Iris pigment epithelial cell (primary cell): ENCODE measurements around the gene SHE.
"Not testable (repeated sequence)": the region's sequence is repeated elsewhere in the genome, so short reads cannot be mapped to it uniquely, and the experiment has no call there.

Experiments used
- DNase-seq: peaks from one replicate; pipeline ENCODE4 v3.0.0-alpha.2; 2011; ENCODE audit warnings: low read depth

Gene SHE

GRCh38 chr1:154502066-154502743 lies at the start of gene SHE, which contains the start of gene TDRD10:
Gene SHE (minus strand): TSS chr1:154502412. CDS start chr1:154502026, 386 bp downstream.
Gene TDRD10 (plus strand): TSS chr1:154502219. CDS start chr1:154506904, 4,685 bp downstream.
- no peak for DNase-seq

- no peak for DNase-seq
Measured at GRCh38 chr1:154551474-154551873, 49.3 kb upstream of the SHE start.

- DNase-seq = no peak
Measured at GRCh38 chr1:154550657-154551056, 48.4 kb upstream of the SHE start.

- no peak for DNase-seq
Measured at GRCh38 chr1:154550070-154550469, 47.9 kb upstream of the SHE start.

- DNase-seq = no peak
Measured at GRCh38 chr1:154549202-154549770, 47.1 kb upstream of the SHE start.

DNA sequence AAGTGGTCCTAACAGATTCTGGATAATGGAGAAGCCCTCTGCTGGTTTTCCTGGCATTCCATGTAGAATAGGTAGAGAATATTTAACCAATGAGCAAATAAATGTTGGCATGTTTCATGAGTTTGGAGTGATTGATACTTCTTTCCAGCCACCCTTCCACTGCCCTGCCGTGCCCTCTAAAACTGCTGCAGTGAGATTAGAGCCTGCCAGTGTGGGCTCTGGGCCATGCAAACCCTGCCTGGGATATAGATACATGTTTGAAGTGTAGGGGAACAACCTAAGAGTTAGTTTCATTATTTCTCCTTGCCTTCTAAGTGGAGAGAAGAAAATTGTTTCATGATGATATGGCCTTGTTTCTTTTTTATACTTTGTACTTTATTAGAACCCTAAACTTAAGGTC lies 45.8 kb upstream of the SHE start:
- DNase-seq = no peak

DNA sequence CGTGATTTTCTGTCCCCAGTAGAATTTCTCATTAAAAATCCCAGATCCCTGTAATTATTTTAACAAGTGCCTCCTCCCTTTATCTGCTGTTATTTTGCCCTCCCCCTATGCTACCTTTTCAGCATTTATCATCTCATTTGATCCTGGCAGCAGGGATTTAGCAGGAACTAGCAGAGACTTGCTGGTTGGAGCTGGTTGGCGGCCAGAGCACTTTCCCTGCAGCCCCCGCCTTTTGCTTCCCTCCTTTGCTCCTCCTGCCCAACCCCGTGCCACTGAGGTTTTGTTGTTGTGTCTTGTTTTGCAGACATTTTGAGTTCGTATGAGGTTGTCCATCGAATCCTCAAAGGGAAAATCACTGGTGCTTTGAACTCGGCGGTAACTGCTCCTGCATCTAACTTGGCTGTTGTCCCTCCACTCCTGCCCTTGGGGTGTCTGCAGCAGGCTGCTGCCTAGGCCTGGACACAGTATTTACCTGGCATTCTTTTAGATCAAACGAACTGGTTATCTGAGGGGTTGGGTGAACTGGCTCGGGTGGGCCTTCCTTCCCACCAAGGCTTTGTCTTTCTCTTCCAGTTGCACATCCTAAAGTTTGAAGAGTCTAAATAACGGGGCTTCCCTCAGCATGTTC lies 45.0 kb upstream of the SHE start:
- no peak for DNase-seq

- DNase-seq = peak; percentile 49
Measured at GRCh38 chr1:154546264-154547063, 44.3 kb upstream of the SHE start.

DNA sequence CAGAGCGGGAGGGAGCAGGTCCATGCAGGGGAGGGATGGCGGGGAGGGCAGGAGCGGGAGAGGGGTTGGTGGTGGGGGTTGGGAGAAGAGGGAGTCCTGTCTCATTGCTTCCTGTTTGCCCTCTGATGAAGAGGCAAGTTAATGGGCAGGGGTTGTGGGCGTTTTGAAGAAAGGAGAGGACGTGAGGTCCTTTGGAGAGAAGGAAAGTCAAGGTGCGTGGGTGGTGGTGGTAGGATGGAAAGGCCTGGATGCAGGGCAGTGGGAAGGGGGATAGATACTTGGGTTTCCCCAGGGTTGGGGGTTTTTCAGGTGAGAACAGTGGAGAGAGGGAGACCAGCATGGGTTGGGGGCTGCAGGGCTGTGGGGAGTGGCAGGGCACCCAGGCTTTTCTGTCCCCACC lies 39.0 kb upstream of the SHE start:
- no peak for DNase-seq

GRCh38 chr1:154539486-154540483 lies 37.6 kb upstream of the SHE start:
- DNase-seq = no peak

- DNase-seq = no peak
Measured at GRCh38 chr1:154536570-154536969, 34.4 kb upstream of the SHE start.

DNA sequence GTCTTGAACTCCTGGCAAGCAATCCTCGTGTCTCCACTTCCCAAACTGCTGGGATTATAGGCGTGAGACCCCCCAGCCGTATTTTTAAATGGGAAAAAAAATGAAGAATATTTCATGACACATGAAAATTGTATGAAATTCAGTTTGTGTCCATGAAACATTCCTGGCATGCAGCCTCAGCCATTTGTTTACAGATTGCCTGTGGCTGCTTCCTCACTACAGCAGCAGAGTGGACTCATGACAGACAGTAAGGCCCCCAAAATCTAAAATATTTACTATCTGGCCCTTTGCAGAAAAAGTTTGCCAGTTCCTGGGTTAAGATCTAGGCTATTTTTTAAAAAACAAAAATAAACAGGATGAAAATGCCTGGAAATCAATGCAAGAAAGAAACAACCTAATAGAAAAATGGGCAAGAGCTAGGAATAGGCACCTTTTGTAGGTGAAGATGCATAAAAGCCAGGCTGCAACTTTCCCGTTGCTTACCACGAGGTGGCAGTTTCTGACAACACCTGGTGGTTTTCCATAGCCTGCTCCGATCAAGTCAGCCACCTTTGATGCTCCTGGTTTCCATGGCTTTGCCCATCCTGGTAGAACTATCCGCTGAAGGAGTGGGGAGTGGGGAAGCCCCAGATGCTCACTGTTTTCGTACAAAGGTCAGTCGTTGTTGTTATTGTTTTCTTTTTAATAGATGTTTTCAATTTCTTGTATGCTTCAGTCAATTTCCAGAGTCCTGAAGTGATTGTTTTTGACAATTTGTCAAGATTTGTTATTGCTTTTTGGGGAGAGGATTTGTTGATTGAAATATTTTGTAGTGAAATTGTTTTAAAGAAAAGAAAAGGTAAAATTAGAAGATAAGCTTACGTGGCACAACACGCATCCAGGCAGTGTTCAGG lies 32.0 kb upstream of the SHE start:
- no peak for DNase-seq

GRCh38 chr1:154531950-154532349 lies 29.7 kb upstream of the SHE start:
- DNase-seq = not testable (repeated sequence)

GRCh38 chr1:154529308-154529707 lies 27.1 kb upstream of the SHE start:
- DNase-seq = no peak

DNA sequence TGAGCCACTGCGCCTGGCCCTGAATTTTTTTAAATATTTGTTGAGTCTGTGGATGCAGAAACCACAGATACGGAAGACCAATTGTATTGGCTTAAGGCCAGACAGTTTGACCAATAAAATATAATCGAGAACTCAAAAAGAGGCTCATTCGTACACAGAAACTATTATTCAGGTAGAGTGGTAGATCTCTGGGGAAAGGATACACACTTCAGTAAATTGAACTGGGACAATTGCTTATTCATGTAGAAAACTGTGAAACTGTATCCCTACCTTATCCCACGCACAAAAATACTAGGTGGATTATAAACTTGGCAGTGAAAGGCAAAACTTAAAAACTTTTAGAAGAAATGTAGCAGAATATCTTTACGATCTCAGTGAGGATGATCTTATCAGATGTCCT lies 25.0 kb upstream of the SHE start:
- DNase-seq = no peak

- no peak for DNase-seq
Measured at GRCh38 chr1:154524881-154525280, 22.7 kb upstream of the SHE start.

- no peak for DNase-seq
Measured at GRCh38 chr1:154521695-154522094, 19.5 kb upstream of the SHE start.

DNA sequence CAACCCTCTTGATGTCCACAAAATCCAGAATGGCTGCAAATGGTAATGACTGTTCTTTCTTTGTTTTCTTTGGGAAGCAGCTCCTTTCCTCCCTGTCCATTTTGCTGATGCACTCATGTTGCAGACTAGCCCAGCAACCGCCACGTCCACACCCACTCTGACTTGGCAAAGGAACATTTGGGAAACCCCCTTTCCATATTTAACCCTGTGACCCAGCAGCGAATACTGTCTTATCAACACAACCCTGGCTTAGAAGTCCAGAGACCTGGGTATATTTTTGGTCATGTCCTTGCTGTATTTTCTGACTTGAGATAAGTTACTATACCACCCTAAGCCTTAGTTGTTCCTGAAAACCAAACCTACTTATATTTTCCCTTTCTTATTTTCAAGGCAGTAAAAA lies 18.1 kb upstream of the SHE start:
- DNase-seq = peak; percentile 12

- no peak for DNase-seq
Measured at GRCh38 chr1:154519591-154519991, 17.4 kb upstream of the SHE start.

GRCh38 chr1:154517661-154518060 lies 15.4 kb upstream of the SHE start:
- DNase-seq = no peak
